ENCODE data around the gene ABCA7. TPM values are rescaled to one million over a fixed set of nuclear protein-coding genes. Genes with fewer than 3 reads are reported as not detected.
A peak's percentile ranks its signal among the peaks of the same experiment; 100 is the strongest.

Gene ABCA7
- total and polyA plus RNA-seq, 4 experiments from 2014 or later = 10.7 to 319 (median 162) TPM

- Mint-ChIP-seq H3K36me3 (peaks cover 21 to 51% of the 10 kb centered on the region in 2 donors), H3K9me3 (peaks cover 0 to 6% (median 0%) of the 10 kb centered on the region in 8 donors), H3K4me3 (peak overlapping the region; percentile 95 to 100 (median 97)), H3K27ac (peak overlapping the region; percentile 91 to 97 (median 95)), H3K4me1 (peaks cover 27 to 65% (median 48%) of the 10 kb centered on the region in 4 donors), H3K27me3 (no peaks in the 10 kb centered on the region)
- peaks cover 33% of the 10 kb centered on the region for H3K36me3 ChIP-seq (ENCODE audit: insufficient read depth, low read length)
- peaks cover 47% of the 10 kb centered on the region for H3K4me1 ChIP-seq (ENCODE audit: insufficient read depth, low read length)
- ChIA-PET POLR2A (ENCODE audit: partially characterized antibody) (interaction anchor here (0.7 to 57.1 kb wide), 28 partner anchors 8 to 235 kb away, joined by 3 to 3893 read pairs (median 5); partner anchors contain the start of genes ARHGAP45, CIRBP, CNN2 and FAM174C), CTCF (ENCODE audit: partially characterized antibody) (interaction anchor here (1.0 to 4.7 kb wide), 6 partner anchors 12 to 152 kb away, joined by 3 to 31 read pairs (median 4); partner anchors contain the start of gene ARHGAP45)
- no peaks in the 10 kb centered on the region for H3K27me3 ChIP-seq (ENCODE audit: insufficient read depth, low read length)
- H3K27ac ChIP-seq (ENCODE audit: low read depth, low read length) = peak overlapping the region; percentile 75
- peak overlapping the region; percentile 56 to 100 for H3K4me3 ChIP-seq (ENCODE audit: low read length in 2 of 2)
- intact Hi-C loops (cut with micrococcal nuclease) = loop anchor here (1.0 to 2.0 kb wide), 4 partner anchors 14 to 36 kb away; partner anchors contain the start of genes ARHGAP45, CNN2, RNU6-2 and TMEM259
- H3K9me3 ChIP-seq (ENCODE audit: control insufficient read depth in 1 of 2, low read length in 2 of 2) = no peaks in the 10 kb centered on the region
- peak; percentile 86 to 93 (median 88) for DNase-seq
Measured at GRCh38 chr19:1040476-1041271, 767 bp downstream of the ABCA7 start.

- no peak for DNase-seq
- Mint-ChIP-seq H3K36me3 (peaks cover 15 to 45% of the 10 kb centered on the region in 2 donors), H3K9me3 (peaks cover 0 to 6% (median 0%) of the 10 kb centered on the region in 8 donors), H3K4me1 (peaks cover 25 to 58% (median 43%) of the 10 kb centered on the region in 4 donors), H3K27me3 (no peaks in the 10 kb centered on the region), H3K4me3 (peak overlapping the region; percentile 95 to 100 (median 97)), H3K27ac (peak overlapping the region; percentile 91 to 97 (median 95))
- peak overlapping the region; percentile 75 for H3K27ac ChIP-seq (ENCODE audit: low read depth, low read length)
- POLR2A ChIA-PET (ENCODE audit: partially characterized antibody) = interaction anchor here (1.2 to 57.1 kb wide), 11 partner anchors 9 to 228 kb away, joined by 4 to 3893 read pairs (median 5); partner anchors contain the start of genes ARHGAP45, CIRBP, CNN2 and GPX4
- intact Hi-C loops (cut with micrococcal nuclease) = loop anchor here (1.0 to 2.0 kb wide), 2 partner anchors 26 to 35 kb away; partner anchors contain the start of gene ARHGAP45
- no peaks in the 10 kb centered on the region for H3K9me3 ChIP-seq (ENCODE audit: control insufficient read depth in 1 of 2, low read length in 2 of 2)
- CTCF ChIA-PET (ENCODE audit: partially characterized antibody) = interaction anchor here (1.0 to 2.9 kb wide), 3 partner anchors 16 to 151 kb away, joined by 3 to 16 read pairs (median 4); no protein-coding TSS in a partner anchor
- H3K4me1 ChIP-seq (ENCODE audit: insufficient read depth, low read length) = peaks cover 40% of the 10 kb centered on the region
- no peaks in the 10 kb centered on the region for H3K27me3 ChIP-seq (ENCODE audit: insufficient read depth, low read length)
- peak overlapping the region in 1 of 2 donors; percentile 56 for H3K4me3 ChIP-seq (ENCODE audit: low read length in 2 of 2)
- peaks cover 28% of the 10 kb centered on the region for H3K36me3 ChIP-seq (ENCODE audit: insufficient read depth, low read length)
Measured at GRCh38 chr19:1041272-1041834, 1.4 kb downstream of the ABCA7 start.

DNA sequence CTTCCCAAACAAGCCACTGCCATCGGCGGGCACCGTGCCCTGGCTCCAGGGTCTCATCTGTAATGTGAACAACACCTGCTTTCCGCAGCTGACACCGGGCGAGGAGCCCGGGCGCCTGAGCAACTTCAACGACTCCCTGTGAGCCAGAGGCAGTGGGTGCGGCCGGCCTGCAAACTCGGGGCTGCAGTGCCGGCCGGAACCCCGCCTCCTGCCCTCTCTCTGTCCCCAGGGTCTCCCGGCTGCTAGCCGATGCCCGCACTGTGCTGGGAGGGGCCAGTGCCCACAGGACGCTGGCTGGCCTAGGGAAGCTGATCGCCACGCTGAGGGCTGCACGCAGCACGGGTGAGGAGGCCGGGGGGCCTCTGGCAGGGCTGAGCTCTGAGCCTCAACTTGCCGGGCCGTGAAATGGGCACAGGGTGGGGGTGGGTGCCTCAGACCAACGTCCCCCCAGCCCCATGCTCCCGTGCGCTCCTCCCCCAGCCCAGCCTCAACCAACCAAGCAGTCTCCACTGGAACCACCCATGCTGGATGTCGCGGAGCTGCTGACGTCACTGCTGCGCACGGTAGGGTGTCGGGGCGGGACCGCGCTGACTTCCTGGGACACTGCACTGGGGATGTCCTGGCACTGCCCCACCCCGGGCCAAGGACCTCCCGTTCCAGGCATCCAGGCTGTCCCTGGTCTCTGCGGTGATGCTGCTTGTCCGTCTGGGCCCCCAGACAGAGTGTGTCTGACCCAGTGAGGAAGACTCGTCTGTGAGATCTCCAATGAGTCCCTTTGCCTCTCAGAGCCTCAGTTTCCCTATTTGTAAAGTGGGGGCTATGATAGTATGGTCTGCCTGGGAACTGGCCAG lies 2.2 kb downstream of the ABCA7 start:
- H3K4me1 ChIP-seq (ENCODE audit: insufficient read depth, low read length) = peaks cover 37% of the 10 kb centered on the region
- H3K27ac ChIP-seq (ENCODE audit: low read depth, low read length) = peak overlapping the region; percentile 75
- Mint-ChIP-seq H3K4me3 (peak overlapping the region in 7 of 8 donors; percentile 17 to 100 (median 63)), H3K4me1 (peaks cover 24 to 56% (median 39%) of the 10 kb centered on the region in 4 donors), H3K9me3 (peaks cover 0 to 6% (median 0%) of the 10 kb centered on the region in 8 donors), H3K27me3 (no peaks in the 10 kb centered on the region), H3K36me3 (peaks cover 12 to 43% of the 10 kb centered on the region in 2 donors), H3K27ac (peak overlapping the region in 2 of 7 donors; percentile 18 to 38)
- ChIA-PET POLR2A (ENCODE audit: partially characterized antibody) (interaction anchor here (1.2 to 57.1 kb wide), 11 partner anchors 8 to 227 kb away, joined by 3 to 3893 read pairs (median 5); partner anchors contain the start of genes ARHGAP45, CIRBP, CNN2 and GPX4), CTCF (ENCODE audit: partially characterized antibody) (interaction anchor here (1.0 to 2.9 kb wide), 2 partner anchors 15 to 23 kb away, joined by 4 to 16 read pairs; no protein-coding TSS in a partner anchor)
- no peaks in the 10 kb centered on the region for H3K9me3 ChIP-seq (ENCODE audit: control insufficient read depth in 1 of 2, low read length in 2 of 2)
- no peaks in the 10 kb centered on the region for H3K27me3 ChIP-seq (ENCODE audit: insufficient read depth, low read length)
- intact Hi-C loops (cut with micrococcal nuclease) = loop anchor here (1.0 to 2.0 kb wide), 2 partner anchors 25 to 35 kb away; partner anchors contain the start of gene ARHGAP45
- DNase-seq = no peak
- no peak overlapping the region for H3K4me3 ChIP-seq (ENCODE audit: low read length in 2 of 2)
- peaks cover 29% of the 10 kb centered on the region for H3K36me3 ChIP-seq (ENCODE audit: insufficient read depth, low read length)

DNA sequence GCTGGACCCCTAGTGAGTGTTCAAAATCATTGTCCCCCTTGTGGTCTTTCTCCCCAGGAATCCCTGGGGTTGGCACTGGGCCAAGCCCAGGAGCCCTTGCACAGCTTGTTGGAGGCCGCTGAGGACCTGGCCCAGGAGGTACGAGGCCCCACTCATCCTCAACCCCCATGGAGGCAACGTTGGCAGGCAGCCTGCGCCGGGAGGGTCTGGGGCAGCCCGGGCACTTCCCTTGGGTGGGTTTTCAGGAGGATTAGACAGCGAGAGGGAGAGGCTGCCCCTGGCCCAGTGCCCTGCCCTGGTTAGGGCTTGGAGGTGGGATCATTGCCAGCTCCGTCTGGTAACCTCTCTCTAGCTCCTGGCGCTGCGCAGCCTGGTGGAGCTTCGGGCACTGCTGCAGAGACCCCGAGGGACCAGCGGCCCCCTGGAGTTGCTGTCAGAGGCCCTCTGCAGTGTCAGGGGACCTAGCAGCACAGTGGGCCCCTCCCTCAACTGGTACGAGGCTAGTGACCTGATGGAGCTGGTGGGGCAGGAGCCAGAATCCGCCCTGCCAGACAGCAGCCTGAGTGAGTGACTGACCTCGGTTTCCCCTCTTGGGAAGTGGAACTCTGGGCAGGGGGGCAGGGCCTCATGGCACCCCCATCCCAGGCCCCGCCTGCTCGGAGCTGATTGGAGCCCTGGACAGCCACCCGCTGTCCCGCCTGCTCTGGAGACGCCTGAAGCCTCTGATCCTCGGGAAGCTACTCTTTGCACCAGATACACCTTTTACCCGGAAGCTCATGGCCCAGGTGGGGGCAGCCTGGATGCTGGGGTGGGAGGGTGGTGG lies 3.0 kb downstream of the ABCA7 start:
- H3K4me3 Mint-ChIP-seq = peak overlapping the region in 3 of 8 donors; percentile 17 to 63 (median 33)
- peak overlapping the region in 2 of 7 donors; percentile 29 to 38 for H3K27ac Mint-ChIP-seq
- H3K4me3 ChIP-seq (ENCODE audit: low read length in 2 of 2) = no peak overlapping the region
- intact Hi-C loops (cut with micrococcal nuclease) = no loop called here
- CTCF ChIA-PET (ENCODE audit: partially characterized antibody) = interaction anchor here (1.3 kb wide), 1 partner anchor 15 kb away, joined by 8 read pairs; no protein-coding TSS in a partner anchor
- peaks cover 6 to 36% of the 10 kb centered on the region in 2 donors for H3K36me3 Mint-ChIP-seq
- H3K36me3 ChIP-seq (ENCODE audit: insufficient read depth, low read length) = peaks cover 24% of the 10 kb centered on the region
- no peaks in the 10 kb centered on the region for H3K27me3 ChIP-seq (ENCODE audit: insufficient read depth, low read length)
- DNase-seq = no peak
- no peak overlapping the region for H3K27ac ChIP-seq (ENCODE audit: low read depth, low read length)
- POLR2A ChIA-PET (ENCODE audit: partially characterized antibody) = interaction anchor here (0.8 to 57.1 kb wide), 6 partner anchors 14 to 59 kb away, joined by 3 to 3893 read pairs (median 10); partner anchors contain the start of genes ARHGAP45, CNN2, GPX4 and POLR2E
- peaks cover 0 to 6% (median 0%) of the 10 kb centered on the region in 8 donors for H3K9me3 Mint-ChIP-seq
- H3K4me1 ChIP-seq (ENCODE audit: insufficient read depth, low read length) = peaks cover 30% of the 10 kb centered on the region
- no peaks in the 10 kb centered on the region for H3K27me3 Mint-ChIP-seq
- no peaks in the 10 kb centered on the region for H3K9me3 ChIP-seq (ENCODE audit: control insufficient read depth in 1 of 2, low read length in 2 of 2)
- peaks cover 19 to 49% (median 33%) of the 10 kb centered on the region in 4 donors for H3K4me1 Mint-ChIP-seq

GRCh38 chr19:1045247-1045603 lies 5.3 kb downstream of the ABCA7 start:
- POLR2A ChIA-PET (ENCODE audit: partially characterized antibody) = interaction anchor here (1.0 to 57.1 kb wide), 6 partner anchors 12 to 41 kb away, joined by 3 to 3893 read pairs (median 4); partner anchors contain the start of genes ARHGAP45, GPX4, POLR2E and RNU6-2
- H3K27ac Mint-ChIP-seq = peak overlapping the region; percentile 41 to 85 (median 70)

More at GRCh38 chr19:1045247-1045603, 5.3 kb downstream of the ABCA7 start:
- Histone ChIP-seq H3K27ac (ENCODE audit: low read depth, low read length) (no peak overlapping the region), H3K4me3 (ENCODE audit: low read length in 2 of 2) (no peak overlapping the region), H3K4me1 (ENCODE audit: insufficient read depth, low read length) (peaks cover 11% of the 10 kb centered on the region), H3K27me3 (ENCODE audit: insufficient read depth, low read length) (no peaks in the 10 kb centered on the region), H3K36me3 (ENCODE audit: insufficient read depth, low read length) (peaks cover 24% of the 10 kb centered on the region), H3K9me3 (ENCODE audit: control insufficient read depth in 1 of 2, low read length in 2 of 2) (no peaks in the 10 kb centered on the region)
- peaks cover 4 to 23% of the 10 kb centered on the region in 2 donors for H3K36me3 Mint-ChIP-seq
- peaks cover 4 to 31% (median 12%) of the 10 kb centered on the region in 4 donors for H3K4me1 Mint-ChIP-seq
- H3K27me3 Mint-ChIP-seq = no peaks in the 10 kb centered on the region
- CTCF ChIA-PET (ENCODE audit: partially characterized antibody) = no interaction called here
- peak; percentile 67 to 93 (median 72) for DNase-seq
- intact Hi-C loops (cut with micrococcal nuclease) = no loop called here
- peak overlapping the region in 4 of 8 donors; percentile 10 to 59 (median 23) for H3K4me3 Mint-ChIP-seq
- no peaks in the 10 kb centered on the region for H3K9me3 Mint-ChIP-seq

Measured in CD4-positive, alpha-beta memory T cell (primary cell).